Heart left ventricle (tissue), 13 donors: ENCODE measurements around the gene CAMKK2.

Source experiments
- POLR2A ChIP-seq, 2 donors: fragments of 450-650 bp; IDR thresholded peaks; one replicate each; pipeline ENCODE4 v1.6.1; 2017; ENCODE audit warnings: antibody characterized with exemption in 2 of 2, mild to moderate bottlenecking in 2 of 2, moderate library complexity in 2 of 2
- TF ChIP-seq, protein P1 (sequence below), 12 donors: fragments of 200-600 bp; sonication (generic) in 4 of 12; IDR thresholded peaks; one replicate each; pipeline versions ENCODE4 v1.5.0 to v1.8.0; 2018 to 2022; ENCODE audit warnings: antibody characterized with exemption in 12 of 12, mild to moderate bottlenecking in 5 of 12
- donor health status: ischemic (EF 13 %, LVEDD 7.1; RV severe dilation, severe dysfunction).
- donor health status: DM: no; HTN: yes; CAD: no.
- donor health status: DM: no; HTN: no; CAD: no.
- donor health status: ischemic (EF 25% LVEDD 6.9; RV normal size, moderate dysfunction).
- donor health status: ischemic (EF 25% LVEDD 5.7; RV mildly dilated, moderate dysfunction).
- donor health status: ischemic (EF 35%, LVEDD 5.7; RV mildly dilated, moderate dysfunction).
- donor health status: nonischemic (EF 11% LVEDD 7.7; RV severe dilation, severe dysfunction).
- donor health status: DM: yes; HTN: yes; CAD: no.
- donor health status: PGD.
- donor health status: ischemic (EF 29% LVEDD 5.4; RV normal size, mild dysfunction).
- donor health status: nonischemic (EF 23%, LVEDD 6.1; RV moderate dilation, normal function).

DNA sequence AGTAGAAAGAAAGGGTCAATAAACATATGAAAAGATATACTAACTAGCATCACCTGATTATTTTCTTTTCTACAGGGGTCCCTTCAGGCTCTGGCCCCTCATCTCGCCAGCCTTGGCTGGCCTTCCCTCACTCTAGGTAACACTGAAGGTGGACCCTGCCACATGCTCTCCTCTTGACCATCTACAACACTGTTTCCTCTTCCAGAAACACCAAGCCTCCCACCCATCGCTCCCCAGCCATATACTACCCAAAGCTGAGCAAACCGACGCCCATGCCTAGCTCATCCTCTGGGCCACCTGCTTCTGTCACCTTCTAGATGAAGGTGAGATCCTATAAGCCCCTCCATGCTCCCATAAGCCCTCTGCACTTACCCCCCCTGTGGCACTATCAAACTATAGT, 40.9 kb upstream of the CAMKK2 start:
- TF ChIP-seq, protein P1, sequence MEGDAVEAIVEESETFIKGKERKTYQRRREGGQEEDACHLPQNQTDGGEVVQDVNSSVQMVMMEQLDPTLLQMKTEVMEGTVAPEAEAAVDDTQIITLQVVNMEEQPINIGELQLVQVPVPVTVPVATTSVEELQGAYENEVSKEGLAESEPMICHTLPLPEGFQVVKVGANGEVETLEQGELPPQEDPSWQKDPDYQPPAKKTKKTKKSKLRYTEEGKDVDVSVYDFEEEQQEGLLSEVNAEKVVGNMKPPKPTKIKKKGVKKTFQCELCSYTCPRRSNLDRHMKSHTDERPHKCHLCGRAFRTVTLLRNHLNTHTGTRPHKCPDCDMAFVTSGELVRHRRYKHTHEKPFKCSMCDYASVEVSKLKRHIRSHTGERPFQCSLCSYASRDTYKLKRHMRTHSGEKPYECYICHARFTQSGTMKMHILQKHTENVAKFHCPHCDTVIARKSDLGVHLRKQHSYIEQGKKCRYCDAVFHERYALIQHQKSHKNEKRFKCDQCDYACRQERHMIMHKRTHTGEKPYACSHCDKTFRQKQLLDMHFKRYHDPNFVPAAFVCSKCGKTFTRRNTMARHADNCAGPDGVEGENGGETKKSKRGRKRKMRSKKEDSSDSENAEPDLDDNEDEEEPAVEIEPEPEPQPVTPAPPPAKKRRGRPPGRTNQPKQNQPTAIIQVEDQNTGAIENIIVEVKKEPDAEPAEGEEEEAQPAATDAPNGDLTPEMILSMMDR (IDR thresholded peaks at IDR 0.05), result no peak
- no peak for TF ChIP-seq POLR2A (IDR thresholded peaks at IDR 0.05)
